ENCODE measurements around the gene TMIE. TPM values are rescaled to one million over a fixed set of nuclear protein-coding genes. Genes with fewer than 3 reads are reported as not detected.

TMIE gene
- total RNA-seq, 1 experiment from 2014 or later: 0.26 TPM

- Mint-ChIP-seq H3K27me3 (ENCODE audit: insufficient read depth, unreplicated experiment) (no peaks in the 10 kb centered on the region), H3K36me3 (ENCODE audit: insufficient read depth, unreplicated experiment) (peaks cover 33% of the 10 kb centered on the region), H3K9me3 (ENCODE audit: unreplicated experiment) (no peaks in the 10 kb centered on the region), H3K27ac (ENCODE audit: low read depth, unreplicated experiment) (no peak overlapping the region), H3K4me3 (ENCODE audit: unreplicated experiment) (no peak overlapping the region), H3K4me1 (ENCODE audit: insufficient read depth, unreplicated experiment) (no peaks in the 10 kb centered on the region)
- DNase-seq (ENCODE audit: unreplicated experiment): no peak
- ChIA-PET CTCF (interaction anchor here (0.6 to 4.1 kb wide), 3 partner anchors 10 to 182 kb away, joined by 3 to 18 read pairs (median 9); no protein-coding TSS in a partner anchor), POLR2A (interaction anchor here (1.0 to 3.6 kb wide), 5 partner anchors 8 to 182 kb away, joined by 3 to 27 read pairs (median 6); partner anchors contain the start of gene ALS2CL)
- BruUV-seq (replicated peaks): no TSS peak
- intact Hi-C loops (cut with micrococcal nuclease): no loop called here
- no peak for TF ChIP-seq CTCF (IDR thresholded peaks at IDR 0.05; ENCODE audit: unreplicated experiment)
Observed at GRCh38 chr3:46670891-46671427, 30.2 kb upstream of the TMIE start.

GRCh38 chr3:46671541-46672348, 29.4 kb upstream of the TMIE start:
- POLR2A ChIA-PET: interaction anchor here (0.7 to 3.6 kb wide), 4 partner anchors 10 to 200 kb away, joined by 3 to 27 read pairs (median 11); partner anchors contain the start of gene ALS2CL
- CTCF ChIA-PET: interaction anchor here (0.5 to 4.1 kb wide), 4 partner anchors 11 to 183 kb away, joined by 3 to 18 read pairs (median 6); no protein-coding TSS in a partner anchor
- H3K4me1 Mint-ChIP-seq (ENCODE audit: insufficient read depth, unreplicated experiment): no peaks in the 10 kb centered on the region

GRCh38 chr3:46672349-46672695, 28.9 kb upstream of the TMIE start:
- Mint-ChIP-seq H3K27ac (ENCODE audit: low read depth, unreplicated experiment) (no peak overlapping the region), H3K9me3 (ENCODE audit: unreplicated experiment) (no peaks in the 10 kb centered on the region), H3K4me3 (ENCODE audit: unreplicated experiment) (no peak overlapping the region), H3K4me1 (ENCODE audit: insufficient read depth, unreplicated experiment) (no peaks in the 10 kb centered on the region), H3K27me3 (ENCODE audit: insufficient read depth, unreplicated experiment) (no peaks in the 10 kb centered on the region), H3K36me3 (ENCODE audit: insufficient read depth, unreplicated experiment) (peaks cover 45% of the 10 kb centered on the region)
- BruUV-seq (replicated peaks): no TSS peak
- ChIA-PET CTCF (interaction anchor here (0.6 to 4.1 kb wide), 2 partner anchors 184 to 1210 kb away, joined by 3 to 18 read pairs; no protein-coding TSS in a partner anchor), POLR2A (no interaction called here)
- no peak for DNase-seq (ENCODE audit: unreplicated experiment)
- intact Hi-C loops (cut with micrococcal nuclease): no loop called here
- no peak for TF ChIP-seq CTCF (IDR thresholded peaks at IDR 0.05; ENCODE audit: unreplicated experiment)

More at GRCh38 chr3:46671541-46672348, 29.4 kb upstream of the TMIE start:
- H3K9me3 Mint-ChIP-seq (ENCODE audit: unreplicated experiment): no peaks in the 10 kb centered on the region
- no peak for DNase-seq (ENCODE audit: unreplicated experiment)
- no peaks in the 10 kb centered on the region for H3K27me3 Mint-ChIP-seq (ENCODE audit: insufficient read depth, unreplicated experiment)
- H3K27ac Mint-ChIP-seq (ENCODE audit: low read depth, unreplicated experiment): no peak overlapping the region
- no peak for TF ChIP-seq CTCF (IDR thresholded peaks at IDR 0.05; ENCODE audit: unreplicated experiment)
- H3K4me3 Mint-ChIP-seq (ENCODE audit: unreplicated experiment): no peak overlapping the region
- intact Hi-C loops (cut with micrococcal nuclease): no loop called here
- H3K36me3 Mint-ChIP-seq (ENCODE audit: insufficient read depth, unreplicated experiment): peaks cover 41% of the 10 kb centered on the region
- no TSS peak for BruUV-seq (replicated peaks)

Measured in MCF 10A (cell line).